HepG2 (cell line): ENCODE data around the gene PRKCSH. TPM values are rescaled to one million over a fixed set of nuclear protein-coding genes. Genes with fewer than 3 reads are reported as not detected.
A peak's percentile ranks its signal among the peaks of the same experiment; 100 is the strongest.

ENCODE experiments used
- ATRX ChIP-seq: sonication (generic); formaldehyde crosslinking; IDR thresholded peaks from 2 replicates; pipeline ENCODE4 v1.4.0; 2020; ENCODE audit warnings: missing genetic modification reagents, borderline replicate concordance
- CEBPB ChIP-seq: IDR thresholded peaks from 2 replicates; pipeline ENCODE4 v1.6.1; 2011; ENCODE audit warnings: low read depth, low read length, improper control_type of control experiment, borderline replicate concordance
- CENPX ChIP-seq: sonication (generic); formaldehyde crosslinking; IDR thresholded peaks from 2 replicates; pipeline ENCODE4 v1.9.0; 2021; ENCODE audit warnings: mild to moderate bottlenecking, missing genetic modification reagents, moderate library complexity
- FOXJ3 ChIP-seq: sonication (generic); formaldehyde crosslinking; IDR thresholded peaks from 2 replicates; pipeline ENCODE4 v1.4.0; 2020; ENCODE audit warnings: missing genetic modification reagents, mild to moderate bottlenecking, borderline replicate concordance
- IRX3 ChIP-seq: sonication (generic); formaldehyde crosslinking; IDR thresholded peaks from 2 replicates; pipeline ENCODE4 v1.8.1; 2023; ENCODE audit warnings: mild to moderate bottlenecking, low read depth, missing genetic modification reagents, borderline replicate concordance
- NPAS2 ChIP-seq: sonication (generic); formaldehyde crosslinking; IDR thresholded peaks from 2 replicates; pipeline ENCODE4 v1.8.0; 2022; ENCODE audit warnings: mild to moderate bottlenecking, missing genetic modification reagents, borderline replicate concordance
- PCBP1 ChIP-seq: fragments of 200-400 bp; formaldehyde crosslinking; IDR thresholded peaks from 2 replicates; pipeline ENCODE4 v1.6.1; 2017; ENCODE audit warnings: mild to moderate bottlenecking, low read depth, low read length, borderline replicate concordance
- POLR2A ChIP-seq, 2 experiments: IDR thresholded peaks; 2 replicates each; pipeline ENCODE4 v1.6.1; 2011; ENCODE audit warnings: low read depth in 2 of 2, low read length in 2 of 2, mild to moderate bottlenecking in 1 of 2, moderate library complexity in 1 of 2; ENCODE audit not compliant: insufficient read depth in 1 of 2
- RELA ChIP-seq: sonication (generic); formaldehyde crosslinking; IDR thresholded peaks from 2 replicates; pipeline ENCODE4 v1.4.0; 2020; ENCODE audit warnings: missing genetic modification reagents
- RFXAP ChIP-seq: sonication (generic); formaldehyde crosslinking; IDR thresholded peaks from 2 replicates; pipeline ENCODE4 v1.4.0; 2020; ENCODE audit warnings: missing genetic modification reagents, borderline replicate concordance
- SATB2 ChIP-seq: sonication (generic); formaldehyde crosslinking; IDR thresholded peaks from 2 replicates; pipeline ENCODE4 v1.5.0; 2020; ENCODE audit warnings: missing genetic modification reagents
- TAF1 ChIP-seq: sonication (generic); formaldehyde crosslinking; IDR thresholded peaks from 2 replicates; pipeline ENCODE4 v1.4.0; 2020; ENCODE audit warnings: missing genetic modification reagents
- XRCC5 ChIP-seq: fragments of 200-400 bp; formaldehyde crosslinking; optimal IDR thresholded peaks from 2 replicates; pipeline ENCODE3; 2017; ENCODE audit warnings: mild to moderate bottlenecking, low read length
- ZBTB7B ChIP-seq: sonication (generic); formaldehyde crosslinking; IDR thresholded peaks from 2 replicates; pipeline ENCODE4 v1.4.0; 2020; ENCODE audit warnings: missing genetic modification reagents
- ZNF33A ChIP-seq: sonication (generic); formaldehyde crosslinking; IDR thresholded peaks from 2 replicates; pipeline ENCODE4 v1.5.1; 2020; ENCODE audit warnings: missing genetic modification reagents, mild to moderate bottlenecking, moderate library complexity, borderline replicate concordance
- ZNF44 ChIP-seq: sonication (generic); formaldehyde crosslinking; IDR thresholded peaks from 2 replicates; pipeline ENCODE4 v1.5.1; 2020; ENCODE audit warnings: mild to moderate bottlenecking, missing genetic modification reagents
- ZNF572 ChIP-seq: sonication (generic); formaldehyde crosslinking; IDR thresholded peaks from 2 replicates; pipeline ENCODE4 v1.5.1; 2020; ENCODE audit warnings: mild to moderate bottlenecking, missing genetic modification reagents
- ZNF660 ChIP-seq: sonication (generic); formaldehyde crosslinking; IDR thresholded peaks from 2 replicates; pipeline ENCODE4 v1.5.1; 2020; ENCODE audit warnings: mild to moderate bottlenecking, low read depth, missing genetic modification reagents, borderline replicate concordance
- ZNF841 ChIP-seq: sonication (generic); formaldehyde crosslinking; IDR thresholded peaks from 2 replicates; pipeline ENCODE4 v1.8.1; 2023; ENCODE audit warnings: missing genetic modification reagents, borderline replicate concordance
- polyA plus RNA-seq, 8 experiments: library from polyadenylated mRNA; depleted of rRNA in 3 of 8; stranded (reverse) in 7 of 8; unstranded in 1 of 8; fragments of >200 nt; fragmentation: Illumina TruSeq in 4 of 8; extraction: Trizol in 4 of 8; gene quantifications; 2 replicates each; pipeline versions ENCODE4 v1.2.1 to v1.2.3, GENCODE V29; 2011 to 2016; ENCODE audit warnings: low read depth in 4 of 8, missing spikeins in 1 of 8, mixed read lengths in 1 of 8; ENCODE audit not compliant: insufficient read depth in 1 of 8
- total RNA-seq, 5 experiments: library from RNA; depleted of rRNA; stranded (reverse); fragments of >200 nt; fragmentation: Illumina TruSeq; extraction: Trizol; gene quantifications; 2 replicates each; pipeline ENCODE4 v1.2.3, GENCODE V29; 2016; ENCODE audit warnings: low read depth in 1 of 5
- TF ChIP-seq, protein P1 (sequence below): sonication (generic); formaldehyde crosslinking; IDR thresholded peaks from 2 replicates; pipeline ENCODE4 v1.4.0; 2020; ENCODE audit warnings: missing genetic modification reagents
- TF ChIP-seq, protein P2 (sequence below): sonication (generic); formaldehyde crosslinking; IDR thresholded peaks from 2 replicates; pipeline ENCODE4 v1.4.0; 2020; ENCODE audit warnings: low read depth, mild to moderate bottlenecking, missing genetic modification reagents
- TF ChIP-seq, protein P3 (sequence below): sonication (generic); formaldehyde crosslinking; IDR thresholded peaks from 2 replicates; pipeline ENCODE4 v1.4.0; 2020; ENCODE audit warnings: mild to moderate bottlenecking, missing genetic modification reagents
- TF ChIP-seq, protein P4 (sequence below): sonication (generic); formaldehyde crosslinking; IDR thresholded peaks from 2 replicates; pipeline ENCODE4 v1.8.0; 2022; ENCODE audit warnings: mild to moderate bottlenecking, missing genetic modification reagents
- TF ChIP-seq, protein P5 (sequence below): sonication (generic); formaldehyde crosslinking; IDR thresholded peaks from 2 replicates; pipeline ENCODE4 v1.8.1; 2023; ENCODE audit warnings: mild to moderate bottlenecking, missing genetic modification reagents, borderline replicate concordance

The PRKCSH gene
- total and polyA plus RNA-seq, 2 of the 13 experiments (the other 11 are each of a cell fraction or from before 2014, with no cell fraction given): 85.1 to 125 TPM

DNA sequence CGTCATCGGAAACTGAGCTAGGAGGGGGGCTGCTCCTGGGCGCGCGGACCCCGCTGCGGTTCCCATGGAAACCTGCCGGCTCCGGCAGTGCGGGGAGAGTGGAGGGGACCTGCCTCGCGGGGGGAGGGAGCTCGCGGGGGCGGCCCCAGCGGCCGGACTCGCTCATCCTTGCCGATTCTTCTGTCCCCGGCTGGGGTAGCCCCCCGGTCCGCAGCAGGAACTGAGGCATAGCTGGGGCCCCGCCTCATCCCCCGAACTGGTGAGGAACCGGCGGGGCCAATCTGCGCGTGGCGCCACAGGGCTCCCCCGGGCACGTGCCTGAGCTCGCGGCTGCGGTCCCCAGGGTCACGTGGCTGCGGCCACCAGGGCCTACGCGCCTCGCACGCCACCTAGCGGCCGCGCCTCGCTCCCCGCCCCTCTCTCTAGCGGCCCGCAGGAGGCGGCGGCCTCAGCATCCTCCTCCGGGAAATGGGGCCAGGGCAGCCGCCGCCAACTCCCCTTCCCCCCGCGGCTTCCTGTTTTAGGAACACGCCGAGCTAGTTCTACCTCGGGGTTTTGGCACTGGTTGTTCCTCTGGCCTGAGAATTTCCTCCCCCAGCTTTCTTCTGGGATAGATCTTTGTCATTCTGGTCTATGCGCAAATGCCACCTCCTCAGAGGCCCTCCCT lies 47.1 kb downstream of the PRKCSH start (continued):
- TF ChIP-seq, protein P1, sequence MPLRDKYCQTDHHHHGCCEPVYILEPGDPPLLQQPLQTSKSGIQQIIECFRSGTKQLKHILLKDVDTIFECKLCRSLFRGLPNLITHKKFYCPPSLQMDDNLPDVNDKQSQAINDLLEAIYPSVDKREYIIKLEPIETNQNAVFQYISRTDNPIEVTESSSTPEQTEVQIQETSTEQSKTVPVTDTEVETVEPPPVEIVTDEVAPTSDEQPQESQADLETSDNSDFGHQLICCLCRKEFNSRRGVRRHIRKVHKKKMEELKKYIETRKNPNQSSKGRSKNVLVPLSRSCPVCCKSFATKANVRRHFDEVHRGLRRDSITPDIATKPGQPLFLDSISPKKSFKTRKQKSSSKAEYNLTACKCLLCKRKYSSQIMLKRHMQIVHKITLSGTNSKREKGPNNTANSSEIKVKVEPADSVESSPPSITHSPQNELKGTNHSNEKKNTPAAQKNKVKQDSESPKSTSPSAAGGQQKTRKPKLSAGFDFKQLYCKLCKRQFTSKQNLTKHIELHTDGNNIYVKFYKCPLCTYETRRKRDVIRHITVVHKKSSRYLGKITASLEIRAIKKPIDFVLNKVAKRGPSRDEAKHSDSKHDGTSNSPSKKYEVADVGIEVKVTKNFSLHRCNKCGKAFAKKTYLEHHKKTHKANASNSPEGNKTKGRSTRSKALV (CRISPR knock-in tag): peak; percentile 56; the same call in 1 of the 2 replicates
- TF ChIP-seq CEBPB (no peak), ZNF841 (CRISPR knock-in tag) (no peak), IRX3 (CRISPR knock-in tag) (peak; percentile 94), CENPX (CRISPR knock-in tag) (no peak), POLR2A (IDR thresholded peaks at IDR 0.05; ENCODE audit: insufficient read depth in 1 of 2, low read depth in 2 of 2, low read length in 2 of 2) (no peak), ATRX (CRISPR knock-in tag) (no peak), RFXAP (CRISPR knock-in tag) (peak; percentile 83), PCBP1 (no peak), SATB2 (CRISPR knock-in tag) (no peak), ZNF572 (no peak), XRCC5 (peak; percentile 87), FOXJ3 (no peak), ZNF44 (CRISPR knock-in tag) (no peak), ZNF33A (CRISPR knock-in tag) (no peak), RELA (CRISPR knock-in tag) (peak; percentile 61; the same call in 1 of the 2 replicates), ZBTB7B (no peak; the same call in 1 of the 2 replicates), ZNF660 (CRISPR knock-in tag) (no peak), NPAS2 (CRISPR knock-in tag) (0 out of 2 replicates have a peak, but pooled peaks have one; percentile 84), TAF1 (CRISPR knock-in tag) (no peak; the same call in 1 of the 2 replicates)
- TF ChIP-seq, protein P2, sequence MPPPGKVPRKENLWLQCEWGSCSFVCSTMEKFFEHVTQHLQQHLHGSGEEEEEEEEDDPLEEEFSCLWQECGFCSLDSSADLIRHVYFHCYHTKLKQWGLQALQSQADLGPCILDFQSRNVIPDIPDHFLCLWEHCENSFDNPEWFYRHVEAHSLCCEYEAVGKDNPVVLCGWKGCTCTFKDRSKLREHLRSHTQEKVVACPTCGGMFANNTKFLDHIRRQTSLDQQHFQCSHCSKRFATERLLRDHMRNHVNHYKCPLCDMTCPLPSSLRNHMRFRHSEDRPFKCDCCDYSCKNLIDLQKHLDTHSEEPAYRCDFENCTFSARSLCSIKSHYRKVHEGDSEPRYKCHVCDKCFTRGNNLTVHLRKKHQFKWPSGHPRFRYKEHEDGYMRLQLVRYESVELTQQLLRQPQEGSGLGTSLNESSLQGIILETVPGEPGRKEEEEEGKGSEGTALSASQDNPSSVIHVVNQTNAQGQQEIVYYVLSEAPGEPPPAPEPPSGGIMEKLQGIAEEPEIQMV (CRISPR knock-in tag): no peak
- TF ChIP-seq, protein P3, sequence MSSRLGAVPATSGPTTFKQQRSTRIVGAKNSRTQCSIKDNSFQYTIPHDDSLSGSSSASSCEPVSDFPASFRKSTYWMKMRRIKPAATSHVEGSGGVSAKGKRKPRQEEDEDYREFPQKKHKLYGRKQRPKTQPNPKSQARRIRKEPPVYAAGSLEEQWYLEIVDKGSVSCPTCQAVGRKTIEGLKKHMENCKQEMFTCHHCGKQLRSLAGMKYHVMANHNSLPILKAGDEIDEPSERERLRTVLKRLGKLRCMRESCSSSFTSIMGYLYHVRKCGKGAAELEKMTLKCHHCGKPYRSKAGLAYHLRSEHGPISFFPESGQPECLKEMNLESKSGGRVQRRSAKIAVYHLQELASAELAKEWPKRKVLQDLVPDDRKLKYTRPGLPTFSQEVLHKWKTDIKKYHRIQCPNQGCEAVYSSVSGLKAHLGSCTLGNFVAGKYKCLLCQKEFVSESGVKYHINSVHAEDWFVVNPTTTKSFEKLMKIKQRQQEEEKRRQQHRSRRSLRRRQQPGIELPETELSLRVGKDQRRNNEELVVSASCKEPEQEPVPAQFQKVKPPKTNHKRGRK (CRISPR knock-in tag): no peak
- TF ChIP-seq, protein P4, sequence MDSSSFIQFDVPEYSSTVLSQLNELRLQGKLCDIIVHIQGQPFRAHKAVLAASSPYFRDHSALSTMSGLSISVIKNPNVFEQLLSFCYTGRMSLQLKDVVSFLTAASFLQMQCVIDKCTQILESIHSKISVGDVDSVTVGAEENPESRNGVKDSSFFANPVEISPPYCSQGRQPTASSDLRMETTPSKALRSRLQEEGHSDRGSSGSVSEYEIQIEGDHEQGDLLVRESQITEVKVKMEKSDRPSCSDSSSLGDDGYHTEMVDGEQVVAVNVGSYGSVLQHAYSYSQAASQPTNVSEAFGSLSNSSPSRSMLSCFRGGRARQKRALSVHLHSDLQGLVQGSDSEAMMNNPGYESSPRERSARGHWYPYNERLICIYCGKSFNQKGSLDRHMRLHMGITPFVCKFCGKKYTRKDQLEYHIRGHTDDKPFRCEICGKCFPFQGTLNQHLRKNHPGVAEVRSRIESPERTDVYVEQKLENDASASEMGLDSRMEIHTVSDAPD (CRISPR knock-in tag): 0 out of 2 replicates have a peak, but pooled peaks have one; percentile 58
- TF ChIP-seq, protein P5, sequence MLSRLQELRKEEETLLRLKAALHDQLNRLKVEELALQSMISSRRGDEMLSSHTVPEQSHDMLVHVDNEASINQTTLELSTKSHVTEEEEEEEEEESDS (CRISPR knock-in tag): peak; percentile 63; the same call in 1 of the 2 replicates
